ENCODE results near the gene AHRR.
A peak's percentile ranks its signal among the peaks of the same experiment; 100 is the strongest.
"Not testable (repeated sequence)": the region's sequence is repeated elsewhere in the genome, so short reads cannot be mapped to it uniquely, and the experiment has no call there.

AHRR gene

DNA sequence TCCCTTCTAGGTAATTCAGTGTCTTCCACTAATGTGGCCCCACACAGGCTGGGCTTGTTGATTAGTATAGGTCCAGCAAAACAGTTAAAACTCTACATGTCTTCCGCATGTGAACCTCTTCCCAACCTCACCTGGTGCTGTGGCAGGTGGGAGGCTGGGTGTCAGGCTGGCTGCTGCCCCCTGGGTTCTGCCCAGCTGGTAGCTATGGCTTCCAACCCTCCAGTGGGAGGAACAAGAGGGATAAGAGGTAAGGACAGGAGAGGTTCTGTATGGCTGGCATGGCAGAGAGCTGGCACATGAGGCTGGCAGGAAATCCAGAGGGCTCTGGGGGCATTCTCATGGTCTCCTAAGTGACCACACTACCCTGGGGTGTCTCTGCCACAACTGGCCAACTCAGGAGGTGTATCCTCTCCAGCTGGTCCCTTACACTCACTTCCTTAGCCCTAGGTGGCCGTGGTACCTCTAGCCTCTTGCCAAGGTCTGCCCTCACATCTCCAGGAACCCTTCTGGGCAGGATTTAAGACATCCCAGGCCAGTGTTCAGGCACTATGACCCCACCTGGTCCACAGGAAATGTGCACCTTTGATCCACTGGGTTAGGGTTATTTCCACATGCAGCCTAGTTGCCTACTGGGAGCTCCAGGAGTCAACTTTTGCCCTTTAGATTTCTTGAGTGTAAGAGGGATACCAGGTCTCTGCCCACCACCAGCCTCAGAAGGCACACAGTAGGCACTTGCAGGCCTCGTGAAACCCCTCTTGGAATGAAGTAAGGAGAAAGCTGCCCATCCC lies 41.7 kb downstream of the AHRR start:
- FAIRE-seq (no peak), DNase-seq (ENCODE audit: insufficient read length, low spot score) (no peak)

- DNase-seq (ENCODE audit: insufficient read length, low spot score) = no peak
- FAIRE-seq = no peak
These were observed 43.0 kb downstream of the AHRR start for GRCh38 chr5:364497-364896.

- peak; percentile 20 for FAIRE-seq
These were observed 45.2 kb downstream of the AHRR start for GRCh38 chr5:366541-367357.

GRCh38 chr5:367358-368130 lies 46.0 kb downstream of the AHRR start:
- DNase-seq (ENCODE audit: insufficient read length, low spot score) = no peak
- peak; percentile 28 for FAIRE-seq

More at GRCh38 chr5:366541-367357, 45.2 kb downstream of the AHRR start:
- no peak for DNase-seq (ENCODE audit: insufficient read length, low spot score)

DNA sequence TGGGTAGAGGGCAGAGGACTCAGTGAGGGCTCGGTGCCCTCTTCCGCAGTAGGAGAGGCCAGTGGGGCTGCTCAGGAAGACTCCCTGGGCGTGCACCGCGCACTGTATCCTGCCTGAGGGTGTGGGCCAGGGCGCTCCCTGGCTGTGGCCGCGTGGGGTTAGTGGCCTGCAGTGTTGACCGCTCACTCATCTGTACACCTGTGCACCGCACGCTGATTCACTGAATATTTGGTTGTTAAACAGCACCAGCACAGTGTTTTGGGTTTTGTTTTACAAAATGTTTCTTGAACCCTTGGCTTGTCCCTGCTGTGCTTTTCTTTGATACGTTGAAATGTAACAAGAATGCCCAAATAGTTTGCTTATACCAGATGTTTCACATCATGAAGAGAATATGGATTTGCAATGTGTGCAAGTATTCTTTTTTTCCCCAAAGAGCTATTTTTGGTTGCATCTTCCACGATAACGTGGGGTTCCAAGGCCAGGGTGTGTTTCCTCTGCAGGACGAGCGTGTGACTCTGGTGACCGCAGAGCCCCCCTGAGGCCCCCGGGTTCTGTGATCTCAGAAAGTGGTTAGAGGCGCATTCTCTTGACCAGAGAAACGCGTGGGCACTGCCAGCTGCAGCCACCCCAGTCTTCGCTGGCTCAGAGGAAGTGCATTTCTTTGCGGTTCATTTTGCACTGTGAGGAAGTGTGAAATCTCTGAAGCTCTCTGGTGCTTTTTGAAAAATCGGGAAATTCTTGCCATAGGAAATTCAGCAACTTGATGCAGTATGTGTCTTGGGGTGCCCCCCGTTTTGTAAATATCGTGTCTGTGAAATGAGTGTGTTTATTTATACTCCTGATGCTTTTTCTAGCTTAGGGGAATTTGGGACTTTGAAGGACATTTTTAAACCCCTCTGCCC lies 46.9 kb downstream of the AHRR start:
- no peak for DNase-seq (ENCODE audit: insufficient read length, low spot score)
- no peak for FAIRE-seq

DNA sequence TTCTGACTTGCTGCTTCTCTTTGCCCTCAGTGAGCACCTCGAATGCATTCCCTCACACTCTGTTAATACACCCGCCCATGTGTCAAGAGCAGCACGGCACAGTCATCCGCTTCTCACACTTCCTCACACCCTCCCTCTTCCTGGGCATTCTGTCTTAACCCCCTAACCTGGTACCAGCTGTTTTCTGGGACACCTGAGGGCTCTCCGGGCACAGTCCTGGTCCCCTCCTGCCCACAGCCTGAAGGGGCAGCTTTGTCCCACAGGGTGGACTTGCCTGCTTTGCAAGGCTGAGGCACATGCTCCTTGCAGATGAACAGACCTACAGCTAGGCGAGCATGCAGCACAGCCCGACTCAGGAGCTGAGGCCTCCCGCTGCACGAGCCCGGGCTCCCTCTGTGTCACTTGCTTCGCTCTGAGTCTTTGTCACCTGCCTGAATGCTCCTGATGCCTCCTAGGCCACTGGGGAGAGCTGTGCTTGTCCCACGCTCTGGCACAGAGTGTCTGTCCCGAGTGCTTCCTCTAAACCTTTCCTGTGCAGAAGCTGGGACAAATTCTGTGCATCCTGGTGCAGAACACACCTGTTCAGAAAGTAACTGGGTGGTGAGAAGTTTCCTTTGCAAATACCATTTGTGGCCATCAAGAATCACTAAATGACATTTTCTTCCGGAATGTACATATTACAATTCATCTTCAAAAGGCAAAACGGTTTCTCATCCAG lies 47.8 kb downstream of the AHRR start:
- DNase-seq (ENCODE audit: insufficient read length, low spot score) = no peak
- FAIRE-seq = no peak

DNA sequence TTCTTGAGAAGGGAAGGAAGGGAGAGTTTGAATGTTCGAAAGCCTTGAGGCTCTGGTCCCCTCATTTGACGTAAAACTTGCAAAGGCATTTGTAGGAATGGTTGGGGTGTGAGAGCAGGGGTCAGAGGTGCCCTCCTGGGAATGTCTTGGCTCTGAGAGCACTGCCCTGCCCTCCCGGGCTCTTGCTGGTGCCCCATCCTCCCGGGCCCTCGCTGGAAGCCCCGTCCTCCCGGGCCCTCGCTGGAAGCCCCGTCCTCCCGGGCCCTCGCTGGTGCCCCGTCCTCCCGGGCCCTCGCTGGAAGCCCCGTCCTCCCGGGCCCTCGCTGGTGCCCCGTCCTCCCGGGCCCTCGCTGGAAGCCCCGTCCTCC lies 48.3 kb downstream of the AHRR start:
- not testable (repeated sequence) for DNase-seq (ENCODE audit: insufficient read length, low spot score); FAIRE-seq

DNA sequence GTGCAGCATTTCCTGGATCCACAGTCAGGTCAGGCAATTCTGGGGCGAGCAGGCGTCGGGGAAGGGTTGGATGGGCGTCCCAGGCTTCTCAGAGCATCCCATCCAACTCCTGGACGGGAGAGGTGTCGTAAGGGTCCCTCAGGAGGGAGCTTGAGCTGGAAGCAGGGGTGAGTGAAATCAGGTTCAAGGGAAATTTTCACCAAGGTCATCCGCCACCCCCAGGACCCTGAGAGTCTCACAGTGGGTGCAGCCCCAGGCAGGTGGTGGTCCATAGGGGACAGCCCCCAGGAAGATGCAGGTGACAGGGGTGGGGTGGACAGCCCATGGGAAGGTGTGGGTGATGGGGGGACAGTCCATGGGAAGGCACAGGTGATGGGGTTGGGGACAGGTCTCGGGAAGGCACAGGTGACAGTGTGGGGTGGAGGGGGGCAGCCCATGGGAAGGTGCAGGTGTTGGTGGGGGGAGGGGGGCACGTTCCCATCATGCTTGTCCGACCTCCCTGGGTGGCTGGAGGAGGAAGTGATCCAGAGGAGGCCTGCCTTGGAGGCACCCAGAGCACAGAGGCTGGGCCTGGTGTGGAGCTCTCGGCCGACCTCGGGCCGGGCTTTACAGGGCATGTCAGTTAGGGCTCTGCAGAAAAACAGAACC lies 48.9 kb downstream of the AHRR start:
- FAIRE-seq (peak; percentile 33), DNase-seq (ENCODE audit: insufficient read length, low spot score) (no peak)

GRCh38 chr5:370959-371810 lies 49.7 kb downstream of the AHRR start:
- FAIRE-seq = no peak
- no peak for DNase-seq (ENCODE audit: insufficient read length, low spot score)

DNA sequence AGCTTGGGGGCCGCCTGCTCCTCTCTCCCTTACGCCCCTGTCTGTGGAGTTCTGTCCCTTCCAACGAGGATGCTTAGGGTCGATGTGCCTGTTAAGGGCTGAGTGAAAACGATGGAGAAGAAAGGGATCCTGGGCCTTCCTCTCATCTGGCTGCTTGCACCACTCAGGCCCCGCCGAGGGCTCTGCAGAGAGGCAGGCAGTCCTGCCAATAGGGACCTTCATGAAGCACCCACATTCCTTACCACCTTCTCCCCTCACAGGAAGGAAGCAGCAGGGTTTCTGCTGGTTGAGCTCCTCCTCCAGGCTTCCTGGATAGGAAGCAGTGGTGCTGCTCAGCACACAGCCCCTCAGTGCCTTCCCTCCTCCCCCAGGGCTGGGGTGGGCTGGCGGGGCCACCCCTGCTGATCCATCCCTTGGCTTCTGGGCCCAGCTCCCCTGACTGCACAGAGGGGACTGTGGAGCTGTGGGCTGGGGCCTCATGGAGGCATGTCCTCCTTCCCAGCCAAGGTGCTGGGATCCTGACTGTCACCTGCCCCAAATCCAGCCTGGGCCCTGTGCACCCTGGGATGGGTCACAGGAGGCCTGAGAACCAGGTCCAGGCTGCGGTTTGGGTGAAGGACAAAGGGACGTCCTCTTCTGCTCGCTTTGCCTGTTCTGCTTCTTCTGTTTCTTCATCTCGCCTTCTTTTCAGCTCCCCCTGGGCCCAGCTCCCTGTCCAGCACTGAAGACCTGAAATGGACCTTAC lies 50.5 kb downstream of the AHRR start:
- DNase-seq (ENCODE audit: insufficient read length, low spot score) (no peak), FAIRE-seq (no peak)

DNA sequence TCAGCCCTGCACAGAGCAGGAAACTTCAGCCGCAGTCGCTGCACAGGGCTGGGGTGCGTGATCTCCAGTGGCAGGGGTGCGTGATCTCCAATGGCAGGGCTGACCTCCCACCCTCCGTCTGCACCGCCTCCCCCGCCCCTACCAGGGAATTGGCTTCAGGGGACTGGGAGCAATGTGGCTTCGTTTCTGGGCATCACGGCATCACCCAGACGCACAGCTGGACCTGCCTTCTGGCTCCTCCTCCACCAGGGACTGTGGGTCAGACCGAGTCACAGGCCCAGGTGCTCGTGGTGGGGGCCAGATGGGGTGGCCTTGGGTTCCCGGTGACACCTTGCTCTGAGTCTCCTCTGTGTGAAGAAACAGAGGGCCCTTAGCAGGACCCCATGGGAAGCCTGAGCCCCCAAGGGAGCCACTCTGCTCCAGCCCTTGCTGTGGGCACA lies 51.1 kb downstream of the AHRR start:
- DNase-seq (ENCODE audit: insufficient read length, low spot score) (no peak), FAIRE-seq (peak; percentile 71)

DNA sequence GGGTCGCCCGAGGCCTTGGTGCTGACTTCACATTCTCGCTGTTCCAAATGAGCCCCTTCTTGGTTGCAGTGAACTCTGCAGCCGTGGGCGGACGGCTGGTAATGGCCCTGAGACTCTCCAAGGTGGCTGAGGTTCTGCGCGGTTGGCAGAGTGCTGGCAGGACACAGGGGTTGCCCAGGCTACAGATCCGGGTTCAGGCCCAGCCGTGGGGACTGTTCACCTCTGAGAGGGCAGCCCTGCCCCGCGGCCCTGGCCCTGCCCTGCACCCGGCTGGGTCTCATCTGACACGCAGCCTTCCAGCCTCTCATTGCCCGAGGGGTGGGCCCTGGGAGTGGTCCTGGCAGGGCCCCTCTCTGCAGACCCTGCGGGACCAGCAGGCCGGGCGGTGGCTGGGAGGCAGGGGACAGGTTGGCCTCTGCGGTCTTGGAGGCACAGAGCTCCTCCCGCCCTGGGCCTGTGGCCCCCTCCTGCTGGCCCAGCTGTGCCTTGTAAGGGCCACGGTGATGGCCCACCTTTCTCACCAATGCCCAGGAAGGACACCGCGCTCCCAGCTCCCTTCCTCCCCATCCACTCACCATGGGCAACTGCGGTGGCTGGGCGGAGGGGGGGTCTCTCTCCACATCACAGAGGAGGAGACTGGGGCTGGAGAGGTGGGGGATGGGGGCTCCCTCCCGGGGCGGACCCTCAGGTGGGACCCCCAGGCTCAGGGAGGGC lies 51.6 kb downstream of the AHRR start:
- DNase-seq (ENCODE audit: insufficient read length, low spot score) (peak; percentile 49), FAIRE-seq (peak; percentile 82)

- peak; percentile 84 for DNase-seq (ENCODE audit: insufficient read length, low spot score)
- peak; percentile 95 for FAIRE-seq
These were observed 52.4 kb downstream of the AHRR start for GRCh38 chr5:373710-374602.

DNA sequence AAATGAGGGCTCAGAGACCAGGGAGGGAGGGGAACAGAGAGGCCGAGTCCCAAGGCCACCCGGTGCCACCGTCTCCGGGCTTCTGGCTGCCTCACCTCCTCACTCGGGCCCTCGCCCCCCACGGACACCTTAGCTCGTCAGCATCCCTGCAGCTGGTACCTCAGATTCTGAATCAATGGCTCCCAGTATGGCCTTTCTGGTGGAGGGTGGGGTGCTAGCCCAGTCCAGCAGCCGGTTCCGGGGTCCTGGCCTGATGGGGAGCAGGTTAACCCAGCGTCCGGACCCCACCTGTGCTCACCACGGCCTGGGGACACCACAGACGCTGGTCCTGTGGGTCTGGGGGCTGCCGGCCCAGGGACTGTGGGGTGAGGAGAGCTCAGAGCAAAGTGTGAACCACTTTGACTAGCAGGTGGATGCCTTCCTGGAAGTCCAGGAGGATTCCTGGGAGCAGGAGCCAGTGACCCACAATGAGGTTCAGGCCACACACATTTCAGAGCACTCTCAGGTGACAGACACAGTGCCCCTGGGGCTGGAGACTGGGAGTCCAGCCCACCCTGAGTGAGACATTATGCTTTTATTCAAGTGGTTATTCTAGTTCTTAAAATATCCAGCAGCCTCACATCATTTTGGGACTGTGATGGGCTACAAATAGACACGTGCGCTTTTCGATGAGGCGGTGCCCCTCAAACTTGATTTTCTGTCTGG lies 53.3 kb downstream of the AHRR start:
- no peak for FAIRE-seq
- DNase-seq (ENCODE audit: insufficient read length, low spot score) = no peak

- peak; percentile 83 for FAIRE-seq
- DNase-seq (ENCODE audit: insufficient read length, low spot score) = no peak
These were observed 53.9 kb downstream of the AHRR start for GRCh38 chr5:375336-375920.
